Testis (tissue), 2 donors: Measurements from ENCODE around the gene LGI2.
"Not testable (repeated sequence)": the region's sequence is repeated elsewhere in the genome, so short reads cannot be mapped to it uniquely, and the experiment has no call there.

Source experiments
- CTCF ChIP-seq, 3 experiments: fragments of 450-650 bp in 2 of 3; fragments of 200-600 bp in 1 of 3; sonication (generic) in 1 of 3; IDR thresholded peaks; one replicate each; pipeline ENCODE4 v1.5.1; 2016 to 2019; ENCODE audit warnings: antibody characterized with exemption in 3 of 3, mild to moderate bottlenecking in 2 of 3, moderate library complexity in 1 of 3
- POLR2A ChIP-seq: fragments of 450-650 bp; IDR thresholded peaks from one replicate; pipeline ENCODE4 v1.6.1; 2017; ENCODE audit warnings: antibody characterized with exemption, mild to moderate bottlenecking, moderate library complexity

- not testable (repeated sequence) for TF ChIP-seq POLR2A; CTCF (IDR thresholded peaks at IDR 0.05)
Observed at GRCh38 chr4:25014662-25014983, 16.1 kb downstream of the LGI2 start.
